Lower leg skin (tissue), 3 donors: ENCODE measurements around the gene IL6R.

Source experiments
- POLR2A ChIP-seq, 2 donors: fragments of 450-650 bp; IDR thresholded peaks; one replicate each; pipeline ENCODE4 v1.6.1; 2016 to 2017; ENCODE audit warnings: antibody characterized with exemption in 2 of 2, mild to moderate bottlenecking in 1 of 2, moderate library complexity in 1 of 2
- TF ChIP-seq, protein P1 (sequence below), 3 donors: fragments of 450-650 bp; IDR thresholded peaks; one replicate each; pipeline ENCODE4 v1.5.1; 2016; ENCODE audit warnings: antibody characterized with exemption in 3 of 3, mild to moderate bottlenecking in 3 of 3, moderate library complexity in 2 of 3

- TF ChIP-seq, protein P1, sequence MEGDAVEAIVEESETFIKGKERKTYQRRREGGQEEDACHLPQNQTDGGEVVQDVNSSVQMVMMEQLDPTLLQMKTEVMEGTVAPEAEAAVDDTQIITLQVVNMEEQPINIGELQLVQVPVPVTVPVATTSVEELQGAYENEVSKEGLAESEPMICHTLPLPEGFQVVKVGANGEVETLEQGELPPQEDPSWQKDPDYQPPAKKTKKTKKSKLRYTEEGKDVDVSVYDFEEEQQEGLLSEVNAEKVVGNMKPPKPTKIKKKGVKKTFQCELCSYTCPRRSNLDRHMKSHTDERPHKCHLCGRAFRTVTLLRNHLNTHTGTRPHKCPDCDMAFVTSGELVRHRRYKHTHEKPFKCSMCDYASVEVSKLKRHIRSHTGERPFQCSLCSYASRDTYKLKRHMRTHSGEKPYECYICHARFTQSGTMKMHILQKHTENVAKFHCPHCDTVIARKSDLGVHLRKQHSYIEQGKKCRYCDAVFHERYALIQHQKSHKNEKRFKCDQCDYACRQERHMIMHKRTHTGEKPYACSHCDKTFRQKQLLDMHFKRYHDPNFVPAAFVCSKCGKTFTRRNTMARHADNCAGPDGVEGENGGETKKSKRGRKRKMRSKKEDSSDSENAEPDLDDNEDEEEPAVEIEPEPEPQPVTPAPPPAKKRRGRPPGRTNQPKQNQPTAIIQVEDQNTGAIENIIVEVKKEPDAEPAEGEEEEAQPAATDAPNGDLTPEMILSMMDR (IDR thresholded peaks at IDR 0.05): peak in 1 of 3 donors; percentile 12
- no peak for TF ChIP-seq POLR2A (IDR thresholded peaks at IDR 0.05)
Measured at GRCh38 chr1:154405747-154406571, 816 bp downstream of the IL6R start.
